ENCODE measurements around the gene BUD13. TPM values are rescaled to one million over a fixed set of nuclear protein-coding genes. Genes with fewer than 3 reads are reported as not detected.

The BUD13 gene
- total and polyA plus RNA-seq, 10 donors = 12.3 to 20.3 (median 16.3) TPM

- Histone ChIP-seq H3K27ac (no peak overlapping the region), H3K36me3 (no peaks in the 10 kb centered on the region), H3K27me3 (replicated peaks in 1 of 7) (peaks cover 0 to 23% (median 0%) of the 10 kb centered on the region in 7 donors), H3K4me1 (peaks cover 0 to 11% (median 5%) of the 10 kb centered on the region in 6 donors), H3K4me3 (no peak overlapping the region), H3K9me3 (no peaks in the 10 kb centered on the region)
- 72 to 81% (median 77%) methylated on average over 6 of the region's 6 CpGs for WGBS, 5 donors
- intact Hi-C loops (cut with DNase I; ENCODE audit: low total_unique reads) = no loop called here
- DNase-seq = peak; percentile 43
- TF ChIP-seq CTCF (IDR thresholded peaks at IDR 0.05 in 8 of 11, conservative IDR thresholded peaks at IDR 0.05 in 3 of 11) = no peak
- no peak for TF ChIP-seq POLR2A (IDR thresholded peaks at IDR 0.05)
- TF ChIP-seq POLR2AphosphoS5 (IDR thresholded peaks at IDR 0.05) = no peak
Observed at GRCh38 chr11:116727990-116728389, 44.8 kb downstream of the BUD13 start.

GRCh38 chr11:116725434-116726221 is 47.2 kb downstream of the BUD13 start:
- Histone ChIP-seq H3K4me3 (no peak overlapping the region), H3K27me3 (replicated peaks in 1 of 7) (peaks cover 0 to 15% (median 0%) of the 10 kb centered on the region in 7 donors), H3K27ac (no peak overlapping the region), H3K36me3 (no peaks in the 10 kb centered on the region), H3K9me3 (no peaks in the 10 kb centered on the region), H3K4me1 (peaks cover 0 to 5% (median 0%) of the 10 kb centered on the region in 6 donors)
- DNase-seq = peak; percentile 63
- intact Hi-C loops (cut with DNase I; ENCODE audit: low total_unique reads) = no loop called here
- TF ChIP-seq POLR2A (IDR thresholded peaks at IDR 0.05) (no peak), POLR2AphosphoS5 (IDR thresholded peaks at IDR 0.05) (no peak), CTCF (IDR thresholded peaks at IDR 0.05 in 8 of 11, conservative IDR thresholded peaks at IDR 0.05 in 3 of 11) (no peak)
- WGBS, 5 donors = 60 to 69% (median 63%) methylated on average over 19 of the region's 19 CpGs

- peaks cover 0 to 13% (median 0%) of the 10 kb centered on the region in 7 donors for H3K27me3 ChIP-seq (replicated peaks in 1 of 7)
- no peak overlapping the region for H3K4me3 ChIP-seq
- TF ChIP-seq POLR2A (IDR thresholded peaks at IDR 0.05) (no peak), POLR2AphosphoS5 (IDR thresholded peaks at IDR 0.05) (no peak), CTCF (IDR thresholded peaks at IDR 0.05 in 8 of 11, conservative IDR thresholded peaks at IDR 0.05 in 3 of 11) (no peak)
- WGBS, 5 donors = 79 to 96% (median 84%) methylated on average over 6 of the region's 6 CpGs
- H3K27ac ChIP-seq = no peak overlapping the region
- no peaks in the 10 kb centered on the region for H3K36me3 ChIP-seq
- intact Hi-C loops (cut with DNase I; ENCODE audit: low total_unique reads) = no loop called here
- peaks cover 0 to 5% (median 0%) of the 10 kb centered on the region in 6 donors for H3K4me1 ChIP-seq
- no peaks in the 10 kb centered on the region for H3K9me3 ChIP-seq
- peak; percentile 40 for DNase-seq
Observed at GRCh38 chr11:116724813-116725212, 48.0 kb downstream of the BUD13 start.

- TF ChIP-seq CTCF (IDR thresholded peaks at IDR 0.05 in 8 of 11, conservative IDR thresholded peaks at IDR 0.05 in 3 of 11) = no peak
- no peak for TF ChIP-seq POLR2A (IDR thresholded peaks at IDR 0.05)
- no peak for TF ChIP-seq POLR2AphosphoS5 (IDR thresholded peaks at IDR 0.05)
- WGBS, 5 donors = 72 to 92% (median 83%) methylated on average over 5 to 7 of the region's 7 CpGs
- DNase-seq = no peak
- peaks cover 0 to 9% (median 0%) of the 10 kb centered on the region in 7 donors for H3K27me3 ChIP-seq (replicated peaks in 1 of 7)
- no peaks in the 10 kb centered on the region for H3K36me3 ChIP-seq
- no peak overlapping the region for H3K4me3 ChIP-seq
- H3K9me3 ChIP-seq = no peaks in the 10 kb centered on the region
- intact Hi-C loops (cut with DNase I; ENCODE audit: low total_unique reads) = no loop called here
- H3K27ac ChIP-seq = no peak overlapping the region
- H3K4me1 ChIP-seq = peaks cover 0 to 5% (median 0%) of the 10 kb centered on the region in 6 donors
Observed at GRCh38 chr11:116723511-116723910, 49.3 kb downstream of the BUD13 start.
